HG02571 (cell line): ENCODE data around the gene CAB39L.

Experiments used
- ATAC-seq: cut with Tn5 transposase; IDR thresholded peaks from one replicate; pipeline ENCODE4 v1.9.1; 2021; ENCODE audit warnings: mild to moderate bottlenecking, moderate library complexity; ENCODE audit not compliant: unreplicated experiment

CAB39L gene

DNA sequence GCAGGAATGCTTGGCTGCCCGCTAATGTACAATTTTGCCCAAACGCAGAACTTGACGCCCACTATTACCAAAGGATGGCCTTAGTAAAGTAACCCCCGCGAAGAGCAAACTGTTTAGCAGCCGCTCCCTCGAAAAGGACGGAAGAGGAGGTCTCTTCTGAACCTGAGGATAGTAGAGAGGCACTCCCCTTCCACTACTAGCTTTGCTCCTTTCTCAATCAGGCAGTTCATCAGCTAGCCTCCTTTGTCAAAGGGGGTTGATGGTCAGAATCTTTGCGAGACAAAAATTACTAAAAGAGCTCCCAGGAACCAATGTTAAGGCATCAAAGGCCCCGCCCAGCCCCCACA lies 534 bp downstream of the CAB39L start:
- ATAC-seq, result no peak

DNA sequence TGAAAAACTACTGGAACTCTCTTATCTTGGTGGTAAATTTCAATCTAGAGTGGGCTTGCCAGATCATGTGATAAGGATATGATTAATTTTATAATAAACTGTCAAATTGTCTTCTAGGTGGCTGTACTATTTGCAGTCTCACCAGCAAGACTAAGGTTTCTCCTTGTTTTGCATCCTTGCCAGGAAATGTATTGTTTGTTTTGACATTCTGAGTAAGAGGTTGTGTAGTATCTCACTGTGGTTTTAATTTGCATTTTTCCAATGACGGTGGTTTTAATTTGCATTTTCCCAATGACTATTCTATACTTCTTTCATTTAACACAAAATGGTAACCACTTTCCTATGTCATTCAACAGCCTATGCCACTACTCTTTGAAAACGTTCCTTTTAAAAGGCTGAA lies 2.0 kb downstream of the CAB39L start:
- no peak for ATAC-seq

GRCh38 chr13:49441312-49441711 lies 2.6 kb downstream of the CAB39L start:
- no peak for ATAC-seq

- no peak for ATAC-seq
Observed at GRCh38 chr13:49439609-49440008, 4.3 kb downstream of the CAB39L start.

GRCh38 chr13:49437705-49438104 lies 6.2 kb downstream of the CAB39L start:
- ATAC-seq, result no peak

- ATAC-seq, result no peak
Observed at GRCh38 chr13:49436890-49437289, 7.0 kb downstream of the CAB39L start.

DNA sequence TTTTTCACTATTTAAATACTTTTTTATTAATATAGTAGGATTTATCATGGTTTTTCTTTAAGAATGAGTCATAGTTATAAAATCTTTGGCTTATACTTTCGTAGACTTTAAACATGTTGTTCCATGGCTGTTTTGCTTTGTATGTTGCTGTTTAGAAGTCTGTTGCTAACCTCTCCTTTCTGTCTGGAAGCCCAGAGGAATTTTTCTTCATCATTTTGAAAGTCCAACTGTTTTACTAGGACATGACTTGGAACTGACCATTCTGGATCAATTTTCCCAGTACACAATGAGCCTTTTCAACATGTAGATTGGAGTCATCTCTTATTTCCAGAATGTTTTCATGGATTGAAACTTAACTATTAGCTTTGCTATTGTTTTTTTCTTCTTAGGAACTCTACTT lies 7.9 kb downstream of the CAB39L start:
- no peak for ATAC-seq

GRCh38 chr13:49429121-49429520 lies 14.7 kb downstream of the CAB39L start:
- no peak for ATAC-seq

DNA sequence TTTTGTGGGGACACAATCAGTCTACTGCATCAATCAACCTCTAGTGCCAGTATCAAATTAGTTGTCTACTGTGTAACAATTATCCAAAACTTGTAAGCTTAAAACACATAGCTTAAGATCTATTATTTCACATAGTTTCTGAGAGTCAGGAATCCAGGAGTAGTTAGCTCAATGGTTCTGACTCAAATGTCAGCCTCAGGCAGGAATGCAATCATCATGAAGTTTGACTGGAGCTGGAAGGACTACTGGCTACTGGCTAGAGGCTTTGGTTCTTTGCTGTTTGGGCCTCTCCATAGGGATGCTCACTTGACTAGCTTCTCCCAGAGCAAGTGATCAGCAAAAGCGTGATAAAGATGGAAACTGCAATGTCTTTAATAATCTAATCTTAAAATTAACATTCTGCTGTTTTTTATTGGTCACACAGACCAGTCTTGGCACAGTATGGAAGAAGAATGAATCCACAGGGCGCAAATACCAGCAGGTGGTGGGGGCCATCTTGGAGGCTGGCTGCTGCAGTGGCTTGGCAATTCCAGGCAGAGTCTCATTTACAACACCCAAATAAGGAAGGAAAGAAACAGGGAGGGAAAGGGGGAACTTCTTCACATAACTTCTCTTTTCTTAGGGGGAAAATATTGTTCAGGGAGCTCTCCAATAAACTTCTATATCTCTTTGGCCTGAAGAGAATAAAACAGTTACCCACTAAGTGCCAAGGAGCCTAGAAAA lies 15.7 kb downstream of the CAB39L start:
- ATAC-seq, result no peak

GRCh38 chr13:49424011-49424560 lies 19.8 kb downstream of the CAB39L start:
- ATAC-seq, result no peak

- ATAC-seq, result no peak
Observed at GRCh38 chr13:49421391-49421790, 22.5 kb downstream of the CAB39L start.

DNA sequence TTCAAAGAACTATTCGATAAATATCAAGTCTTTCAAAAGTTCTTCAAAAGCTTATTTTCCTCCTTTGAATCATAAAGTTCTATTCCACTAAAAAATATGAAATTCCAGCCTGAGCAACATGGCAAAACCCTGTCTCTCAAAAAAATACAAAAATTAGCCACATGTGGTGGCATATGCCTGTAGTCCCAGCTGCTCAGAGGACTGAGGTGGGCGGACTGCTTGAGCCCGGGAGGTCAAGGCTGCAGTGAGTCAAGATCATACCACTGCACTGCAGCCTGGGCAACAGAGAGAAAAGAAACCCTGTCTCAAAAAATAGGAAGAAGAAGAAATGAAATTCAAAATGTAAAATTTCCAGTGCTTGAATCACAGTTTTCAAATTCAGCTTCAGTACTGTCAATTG lies 24.6 kb downstream of the CAB39L start:
- ATAC-seq, result no peak

DNA sequence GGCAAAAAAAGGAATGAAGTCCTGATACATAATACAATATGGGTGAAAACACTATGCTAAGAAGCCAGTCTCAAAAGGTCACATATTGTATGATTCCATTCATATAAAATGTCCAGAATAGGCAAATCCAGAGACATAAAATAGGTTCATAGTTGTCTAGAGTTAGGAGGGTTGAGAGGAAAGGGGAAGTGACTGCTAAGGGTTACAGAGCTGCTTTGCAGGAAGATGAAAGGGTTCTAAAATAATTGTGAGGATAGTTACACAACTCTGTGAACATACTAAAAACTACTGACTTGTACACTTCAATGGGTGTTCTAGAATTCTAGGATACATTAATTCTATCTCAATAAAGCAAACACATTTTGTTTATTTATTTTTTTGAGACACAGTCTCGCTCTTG lies 25.7 kb downstream of the CAB39L start:
- no peak for ATAC-seq

DNA sequence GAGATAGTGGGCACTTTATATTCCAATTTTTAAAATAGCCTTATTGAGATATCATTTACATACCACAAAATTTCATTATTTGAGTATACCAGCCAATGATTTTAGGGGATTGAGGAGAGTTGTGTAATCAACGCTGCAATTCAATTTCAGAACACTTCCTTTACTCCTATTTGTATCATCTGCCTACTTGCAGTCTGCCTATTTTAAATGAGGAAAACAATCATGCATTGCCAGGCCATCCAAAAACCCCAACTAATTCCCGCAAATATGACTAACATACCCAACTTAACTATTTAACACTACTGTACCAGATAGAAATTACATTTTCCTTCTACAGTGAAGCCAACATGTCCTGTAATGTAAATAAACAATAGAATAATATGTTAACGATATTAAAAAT lies 26.7 kb downstream of the CAB39L start:
- no peak for ATAC-seq

DNA sequence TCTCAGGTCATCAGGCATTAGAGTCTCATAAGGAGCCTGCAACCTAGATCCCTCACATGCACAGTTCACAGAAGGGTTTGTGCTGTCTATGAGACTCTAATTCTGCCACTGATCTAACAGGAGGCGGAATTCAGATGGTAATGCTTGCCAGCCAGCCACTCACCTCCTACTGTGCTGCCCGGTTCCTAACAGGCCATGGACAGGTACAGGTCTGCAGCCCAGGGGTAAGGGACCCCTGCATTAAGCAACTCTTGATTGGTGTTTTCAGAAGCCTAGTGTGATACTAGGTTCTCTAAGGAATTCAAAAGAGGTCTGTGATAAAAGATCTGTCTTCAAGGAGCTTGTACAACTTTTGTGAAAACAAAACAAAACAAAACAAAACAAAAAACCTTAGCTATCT lies 31.1 kb downstream of the CAB39L start:
- ATAC-seq, result no peak

GRCh38 chr13:49411353-49411752 lies 32.5 kb downstream of the CAB39L start:
- no peak for ATAC-seq

DNA sequence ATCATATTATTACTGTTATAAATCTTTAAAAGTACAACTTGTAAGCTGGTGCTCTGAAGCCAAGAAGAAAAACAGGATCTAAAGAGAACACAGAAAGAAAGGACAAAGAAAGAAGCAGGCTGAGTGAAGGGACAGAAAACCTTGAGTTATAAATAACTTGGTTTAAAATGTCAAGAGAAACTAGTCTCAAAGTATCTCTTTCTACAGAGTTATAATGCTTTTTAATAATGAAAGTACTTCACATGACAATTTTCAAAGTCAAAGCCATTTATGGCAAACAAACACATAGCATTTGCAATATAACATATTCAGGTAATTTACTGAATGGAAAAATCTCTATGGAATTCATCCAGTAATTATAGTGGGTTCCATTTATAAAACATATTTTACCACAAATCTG lies 33.4 kb downstream of the CAB39L start:
- ATAC-seq, result no peak

GRCh38 chr13:49410006-49410405 lies 33.9 kb downstream of the CAB39L start:
- ATAC-seq, result no peak

- ATAC-seq, result no peak
Observed at GRCh38 chr13:49409008-49409407, 34.9 kb downstream of the CAB39L start.

DNA sequence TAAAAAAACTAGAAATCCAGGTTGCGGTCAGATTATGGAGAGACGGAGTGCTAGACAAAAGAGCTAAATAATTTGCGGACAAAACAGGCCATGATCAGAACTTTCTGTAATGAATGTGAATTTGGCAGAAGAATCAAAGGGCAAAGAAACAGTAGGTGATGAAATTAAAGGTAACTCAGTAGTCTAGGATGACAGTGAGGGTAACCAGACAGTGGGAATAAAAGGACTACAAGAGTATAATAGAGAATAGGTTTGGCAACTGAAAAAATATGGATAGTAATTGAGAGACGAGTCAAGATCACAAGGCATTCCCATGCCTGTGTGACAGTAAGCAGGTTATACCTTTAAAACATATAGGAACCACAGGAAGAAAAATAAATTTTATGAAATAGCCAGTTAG lies 35.9 kb downstream of the CAB39L start:
- ATAC-seq, result no peak

DNA sequence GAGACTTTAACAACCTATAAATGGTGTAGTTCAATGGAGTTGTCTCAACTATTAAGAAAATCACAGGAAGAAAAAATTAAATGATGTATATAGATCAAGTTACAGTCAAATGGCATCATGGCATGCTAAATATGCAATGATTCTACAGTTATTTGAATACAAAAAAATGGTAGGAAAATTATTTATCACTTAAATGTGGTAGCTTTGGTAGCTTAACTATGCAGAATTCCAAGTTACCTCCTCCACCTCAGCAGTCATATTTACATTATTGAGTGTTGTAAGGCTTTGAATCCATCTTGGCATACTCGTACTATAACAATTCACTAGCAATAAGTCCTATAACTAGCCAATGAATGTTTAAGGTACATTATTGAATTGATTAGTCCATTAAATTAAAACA lies 36.8 kb downstream of the CAB39L start:
- ATAC-seq, result no peak

DNA sequence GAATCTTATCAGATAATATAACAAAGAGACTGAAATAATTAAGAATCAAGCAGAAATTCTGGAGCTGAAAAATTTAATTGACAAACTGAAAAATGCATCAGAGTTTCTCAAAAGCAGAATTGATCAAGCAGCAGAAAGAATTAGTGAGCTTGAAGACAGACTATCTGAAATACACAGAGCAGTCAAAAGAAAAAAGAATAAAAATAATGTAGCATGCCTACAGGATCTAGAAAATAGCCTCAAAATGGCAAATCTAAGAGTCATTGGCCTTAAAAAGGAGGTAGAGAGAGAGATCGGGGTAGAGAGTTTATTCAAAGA lies 39.2 kb downstream of the CAB39L start:
- ATAC-seq, result no peak

DNA sequence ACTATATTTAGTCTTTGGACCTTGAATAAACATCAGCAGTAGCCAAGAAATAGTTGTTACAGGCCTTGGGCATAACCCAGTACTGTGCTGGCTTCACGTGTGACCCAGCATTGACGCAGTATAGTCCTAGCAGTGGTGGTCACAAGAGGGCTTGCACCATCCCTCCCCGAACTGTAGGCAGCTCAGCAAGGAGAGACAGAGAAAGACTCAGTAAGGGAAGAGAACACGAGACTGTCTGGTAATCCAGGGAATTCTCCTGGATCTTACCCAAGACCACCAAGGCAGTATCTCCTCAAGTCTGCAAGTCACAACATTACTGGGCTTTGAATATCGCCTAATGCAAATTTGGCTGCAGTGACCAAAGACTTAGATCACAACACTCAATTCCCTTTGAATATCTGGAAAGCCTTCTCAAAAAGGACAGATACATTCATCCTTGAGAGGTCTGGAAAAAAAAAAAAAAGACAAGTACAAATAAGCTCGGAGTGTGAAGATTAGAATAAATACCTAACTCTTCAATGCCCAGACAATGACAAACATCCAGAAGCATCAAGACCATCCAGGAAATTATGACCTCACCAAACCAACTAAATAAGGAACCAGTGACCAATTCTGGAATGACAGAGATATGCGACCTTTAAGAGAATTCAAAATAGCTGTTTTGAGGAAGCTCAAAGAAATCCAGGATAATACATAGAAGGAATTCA lies 39.7 kb downstream of the CAB39L start:
- no peak for ATAC-seq
